ENCODE data around the gene ADAMTS12.

DNA sequence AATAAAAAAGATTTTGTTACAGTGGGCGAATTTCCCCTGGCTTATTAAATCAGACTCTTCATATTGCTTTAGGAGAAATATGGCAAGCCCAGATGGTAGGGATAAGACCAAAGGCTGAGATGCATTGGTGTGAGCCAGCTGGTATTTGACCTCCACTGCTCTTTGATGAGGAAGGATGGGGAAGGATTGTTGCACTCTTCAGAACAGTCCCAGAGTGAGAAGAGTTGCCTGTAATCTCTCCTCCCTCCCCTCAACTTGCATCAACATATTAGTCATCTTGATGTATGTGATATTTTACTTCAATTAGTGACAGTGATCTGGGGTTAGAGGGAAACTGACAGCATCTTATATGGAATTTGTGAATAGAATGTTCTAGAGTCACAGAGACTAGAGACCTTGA, 136.6 kb downstream of the ADAMTS12 start:
- TF ChIP-seq EZH2 (IDR thresholded peaks at IDR 0.05; ENCODE audit: low read length, unreplicated experiment) (no peak), EZH2phosphoT487 (IDR thresholded peaks at IDR 0.05; ENCODE audit: borderline replicate concordance, low read length) (no peak)
- TF ChIP-seq, protein P1, sequence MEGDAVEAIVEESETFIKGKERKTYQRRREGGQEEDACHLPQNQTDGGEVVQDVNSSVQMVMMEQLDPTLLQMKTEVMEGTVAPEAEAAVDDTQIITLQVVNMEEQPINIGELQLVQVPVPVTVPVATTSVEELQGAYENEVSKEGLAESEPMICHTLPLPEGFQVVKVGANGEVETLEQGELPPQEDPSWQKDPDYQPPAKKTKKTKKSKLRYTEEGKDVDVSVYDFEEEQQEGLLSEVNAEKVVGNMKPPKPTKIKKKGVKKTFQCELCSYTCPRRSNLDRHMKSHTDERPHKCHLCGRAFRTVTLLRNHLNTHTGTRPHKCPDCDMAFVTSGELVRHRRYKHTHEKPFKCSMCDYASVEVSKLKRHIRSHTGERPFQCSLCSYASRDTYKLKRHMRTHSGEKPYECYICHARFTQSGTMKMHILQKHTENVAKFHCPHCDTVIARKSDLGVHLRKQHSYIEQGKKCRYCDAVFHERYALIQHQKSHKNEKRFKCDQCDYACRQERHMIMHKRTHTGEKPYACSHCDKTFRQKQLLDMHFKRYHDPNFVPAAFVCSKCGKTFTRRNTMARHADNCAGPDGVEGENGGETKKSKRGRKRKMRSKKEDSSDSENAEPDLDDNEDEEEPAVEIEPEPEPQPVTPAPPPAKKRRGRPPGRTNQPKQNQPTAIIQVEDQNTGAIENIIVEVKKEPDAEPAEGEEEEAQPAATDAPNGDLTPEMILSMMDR (conservative IDR thresholded peaks at IDR 0.05; ENCODE audit: low read depth, low read length): no peak
